GM12873 (cell line): ENCODE data around the gene NRP1.

Source experiments
- TF ChIP-seq, protein P1 (sequence below): IDR thresholded peaks from 2 replicates; pipeline ENCODE4 v1.5.1; 2012; ENCODE audit warnings: low read depth, mild to moderate bottlenecking, moderate library complexity, low read length, control low read depth; ENCODE audit not compliant: insufficient read depth; ENCODE audit errors: missing control alignments

The NRP1 gene

DNA sequence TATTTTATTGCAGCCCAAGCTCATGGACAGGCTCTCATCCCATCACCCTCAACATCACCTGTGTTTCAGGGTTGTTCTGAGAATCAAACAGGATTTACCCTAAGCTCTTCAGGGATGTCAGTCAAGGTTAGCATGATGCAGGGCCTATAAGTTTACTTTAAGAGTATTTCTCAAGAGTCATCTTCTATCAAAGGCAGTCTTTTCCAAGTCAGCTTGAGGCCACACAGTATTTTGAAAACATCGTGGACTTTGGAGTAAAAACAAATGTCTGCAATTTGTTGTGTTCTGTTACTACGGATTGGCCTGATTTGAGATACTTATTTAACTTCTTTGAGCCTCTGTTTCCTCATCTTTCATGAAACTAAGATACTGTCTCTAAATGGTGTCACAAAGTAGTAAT is 42.0 kb upstream of the NRP1 start:
- TF ChIP-seq, protein P1, sequence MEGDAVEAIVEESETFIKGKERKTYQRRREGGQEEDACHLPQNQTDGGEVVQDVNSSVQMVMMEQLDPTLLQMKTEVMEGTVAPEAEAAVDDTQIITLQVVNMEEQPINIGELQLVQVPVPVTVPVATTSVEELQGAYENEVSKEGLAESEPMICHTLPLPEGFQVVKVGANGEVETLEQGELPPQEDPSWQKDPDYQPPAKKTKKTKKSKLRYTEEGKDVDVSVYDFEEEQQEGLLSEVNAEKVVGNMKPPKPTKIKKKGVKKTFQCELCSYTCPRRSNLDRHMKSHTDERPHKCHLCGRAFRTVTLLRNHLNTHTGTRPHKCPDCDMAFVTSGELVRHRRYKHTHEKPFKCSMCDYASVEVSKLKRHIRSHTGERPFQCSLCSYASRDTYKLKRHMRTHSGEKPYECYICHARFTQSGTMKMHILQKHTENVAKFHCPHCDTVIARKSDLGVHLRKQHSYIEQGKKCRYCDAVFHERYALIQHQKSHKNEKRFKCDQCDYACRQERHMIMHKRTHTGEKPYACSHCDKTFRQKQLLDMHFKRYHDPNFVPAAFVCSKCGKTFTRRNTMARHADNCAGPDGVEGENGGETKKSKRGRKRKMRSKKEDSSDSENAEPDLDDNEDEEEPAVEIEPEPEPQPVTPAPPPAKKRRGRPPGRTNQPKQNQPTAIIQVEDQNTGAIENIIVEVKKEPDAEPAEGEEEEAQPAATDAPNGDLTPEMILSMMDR, result no peak

DNA sequence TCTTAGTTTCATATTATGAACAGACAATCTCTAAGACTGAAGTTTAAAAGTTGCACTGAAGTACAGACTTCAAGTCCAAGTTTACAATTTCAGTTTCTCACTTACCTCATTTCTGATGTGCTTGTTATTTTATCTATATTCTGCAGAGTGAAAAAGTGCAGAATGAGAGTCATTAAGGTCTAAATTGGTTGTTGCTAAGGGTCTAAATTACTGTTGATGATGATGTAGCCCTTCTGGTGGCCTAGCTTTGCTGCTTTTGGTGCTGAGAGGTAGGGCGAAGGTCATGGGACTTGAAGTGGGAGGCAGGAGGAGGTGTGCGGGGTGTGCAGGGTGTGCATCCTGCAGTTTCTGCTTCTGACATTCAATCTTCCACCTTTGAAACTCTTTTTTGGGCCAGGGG is 38.8 kb upstream of the NRP1 start:
- TF ChIP-seq, protein P1, result no peak

DNA sequence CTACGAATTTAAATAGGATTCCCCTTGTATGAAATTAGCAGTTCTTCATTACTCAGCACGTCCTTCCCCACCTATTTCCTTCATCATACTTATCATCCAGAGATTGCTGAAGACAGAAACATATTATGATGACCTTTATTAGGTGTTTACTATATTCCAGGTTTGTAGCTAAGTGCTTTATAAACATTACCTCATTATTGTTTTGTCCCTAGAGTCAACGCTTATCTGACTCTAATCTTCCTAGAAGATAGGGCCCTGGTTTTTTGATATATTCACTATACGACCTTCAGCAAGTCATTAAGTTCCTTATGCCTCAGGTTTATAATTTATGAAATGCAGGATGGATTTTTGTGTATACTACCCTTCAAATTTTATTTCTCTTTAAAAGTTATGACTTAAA is 36.8 kb upstream of the NRP1 start:
- TF ChIP-seq, protein P1, result no peak

DNA sequence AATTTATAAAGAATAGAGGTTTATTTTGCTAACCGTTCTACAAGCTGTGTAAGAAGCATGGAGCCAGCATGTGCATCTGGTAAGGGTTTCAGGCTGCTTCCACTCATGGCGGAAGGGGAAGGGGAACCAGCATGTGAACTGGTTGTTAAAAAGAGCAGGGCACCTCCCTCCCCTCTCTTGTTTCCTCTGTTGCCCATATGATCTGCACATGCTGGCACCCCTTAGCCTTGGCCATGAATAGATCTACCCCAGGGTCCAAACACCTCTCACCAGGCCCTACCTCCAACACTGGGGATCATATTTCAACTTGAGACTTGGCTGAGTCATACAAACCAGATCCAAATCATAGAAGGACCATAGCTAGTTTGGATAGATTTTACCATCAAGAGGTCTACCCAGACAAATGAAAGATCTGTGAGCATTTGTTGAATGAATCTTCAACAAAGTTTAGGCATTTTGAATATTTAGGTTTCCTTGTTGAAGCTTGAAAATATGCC is 36.0 kb upstream of the NRP1 start:
- TF ChIP-seq, protein P1, result no peak

DNA sequence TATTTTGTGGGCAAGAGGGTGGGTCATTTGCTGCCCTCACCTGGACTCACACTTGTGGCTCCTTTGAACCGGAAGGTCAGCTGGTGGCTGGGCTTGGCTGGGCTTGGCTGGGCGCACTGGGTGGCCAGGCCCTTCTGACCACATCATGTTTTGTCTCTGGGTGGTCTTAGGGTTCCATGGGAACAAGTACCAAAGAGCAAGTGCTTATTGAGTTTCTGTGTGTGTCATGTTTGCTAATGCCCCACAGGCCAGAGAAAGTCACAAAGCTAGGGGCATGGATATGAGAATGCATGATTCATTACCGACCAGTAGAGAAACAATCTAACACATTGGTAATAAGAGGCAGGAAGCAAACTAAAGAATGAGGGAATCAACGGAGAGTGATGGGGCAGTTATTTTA is 33.6 kb upstream of the NRP1 start:
- TF ChIP-seq, protein P1, result no peak

DNA sequence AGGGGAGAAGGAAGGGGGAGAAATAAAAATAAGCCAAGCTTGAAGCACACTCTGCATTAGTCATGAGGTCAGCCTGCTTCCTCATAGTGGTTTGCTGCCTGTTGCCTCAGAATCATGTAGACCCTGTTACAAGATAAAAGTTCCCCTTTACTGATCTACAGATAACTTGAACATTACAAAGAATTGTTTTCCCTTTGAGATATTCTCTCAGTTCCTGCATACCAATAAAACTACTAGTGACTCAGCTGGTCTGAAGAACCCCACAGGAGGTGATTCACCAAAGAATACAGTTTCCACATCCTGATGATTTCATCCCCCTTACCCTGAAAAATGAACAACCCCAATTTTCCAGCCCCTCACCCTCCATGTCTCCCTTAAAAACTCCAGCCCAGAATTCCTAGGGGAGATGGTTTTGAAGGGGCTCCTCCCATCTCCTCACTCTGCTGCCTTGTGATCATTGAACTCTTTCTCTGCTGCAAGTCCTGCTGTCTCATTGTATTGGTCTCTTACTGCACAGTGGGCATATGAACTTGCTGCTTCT is 31.5 kb upstream of the NRP1 start:
- TF ChIP-seq, protein P1, result no peak

DNA sequence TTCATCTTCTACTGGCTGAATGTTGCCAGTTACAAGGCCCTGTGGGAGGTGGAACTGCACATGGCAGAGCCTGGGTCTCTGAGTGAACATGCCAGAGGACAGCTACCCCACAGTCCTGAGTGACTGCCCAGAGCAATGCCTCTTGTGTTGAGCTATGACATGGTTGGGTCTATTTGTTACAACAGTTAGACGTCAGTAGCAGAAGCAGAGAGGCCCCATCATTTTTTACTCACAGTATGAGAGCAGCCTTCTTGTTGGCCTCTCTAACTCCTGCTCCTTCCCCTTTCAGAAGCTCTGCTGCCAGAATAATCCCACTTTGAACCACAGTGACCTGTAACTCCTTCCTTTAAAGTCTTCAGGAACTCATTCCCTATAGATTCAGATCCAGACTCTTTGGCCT is 30.8 kb upstream of the NRP1 start:
- TF ChIP-seq, protein P1, result no peak
